Ovary (tissue), 3 donors: ENCODE data around the gene PRKCE.

Experiments
- EP300 ChIP-seq: sonication (generic); formaldehyde crosslinking; IDR thresholded peaks from one replicate; pipeline ENCODE4 v1.6.1; 2017; ENCODE audit warnings: antibody characterized with exemption
- POLR2A ChIP-seq: fragments of 450-650 bp; IDR thresholded peaks from one replicate; pipeline ENCODE4 v1.6.1; 2017; ENCODE audit warnings: antibody characterized with exemption, mild to moderate bottlenecking, moderate library complexity
- TF ChIP-seq, protein P1 (sequence below), 3 donors: fragments of 450-650 bp in 2 of 3; fragments of 200-600 bp in 1 of 3; IDR thresholded peaks; one replicate each; pipeline versions ENCODE4 v1.5.1 to v1.8.0; 2016 to 2022; ENCODE audit warnings: antibody characterized with exemption in 3 of 3, mild to moderate bottlenecking in 1 of 3
- donor health status: DM: no; HTN: no; CAD: no.

DNA sequence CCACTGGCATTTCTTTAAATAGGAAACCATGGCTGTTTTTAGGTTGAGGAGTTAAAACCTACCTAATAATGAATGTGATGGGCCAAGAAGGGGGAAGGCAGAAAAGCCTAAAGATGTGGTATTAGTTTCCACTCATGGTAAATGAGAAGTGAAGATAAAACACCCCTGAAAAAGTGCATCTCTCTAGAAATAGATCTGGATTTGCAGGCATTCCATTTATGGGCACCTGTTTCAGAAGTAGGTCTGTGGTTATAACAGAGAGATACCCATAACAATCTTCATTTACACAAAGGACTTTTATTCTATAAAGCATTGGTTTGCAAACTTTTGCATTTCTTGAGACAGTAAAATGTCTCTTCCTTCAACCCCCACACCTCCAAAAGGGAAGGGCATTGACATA lies 62.1 kb downstream of the PRKCE start:
- TF ChIP-seq, protein P1, sequence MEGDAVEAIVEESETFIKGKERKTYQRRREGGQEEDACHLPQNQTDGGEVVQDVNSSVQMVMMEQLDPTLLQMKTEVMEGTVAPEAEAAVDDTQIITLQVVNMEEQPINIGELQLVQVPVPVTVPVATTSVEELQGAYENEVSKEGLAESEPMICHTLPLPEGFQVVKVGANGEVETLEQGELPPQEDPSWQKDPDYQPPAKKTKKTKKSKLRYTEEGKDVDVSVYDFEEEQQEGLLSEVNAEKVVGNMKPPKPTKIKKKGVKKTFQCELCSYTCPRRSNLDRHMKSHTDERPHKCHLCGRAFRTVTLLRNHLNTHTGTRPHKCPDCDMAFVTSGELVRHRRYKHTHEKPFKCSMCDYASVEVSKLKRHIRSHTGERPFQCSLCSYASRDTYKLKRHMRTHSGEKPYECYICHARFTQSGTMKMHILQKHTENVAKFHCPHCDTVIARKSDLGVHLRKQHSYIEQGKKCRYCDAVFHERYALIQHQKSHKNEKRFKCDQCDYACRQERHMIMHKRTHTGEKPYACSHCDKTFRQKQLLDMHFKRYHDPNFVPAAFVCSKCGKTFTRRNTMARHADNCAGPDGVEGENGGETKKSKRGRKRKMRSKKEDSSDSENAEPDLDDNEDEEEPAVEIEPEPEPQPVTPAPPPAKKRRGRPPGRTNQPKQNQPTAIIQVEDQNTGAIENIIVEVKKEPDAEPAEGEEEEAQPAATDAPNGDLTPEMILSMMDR (IDR thresholded peaks at IDR 0.05) = no peak
- TF ChIP-seq EP300 = no peak
- TF ChIP-seq POLR2A = no peak
